ENCODE data around the gene IER2. TPM values are rescaled to one million over a fixed set of nuclear protein-coding genes. Genes with fewer than 3 reads are reported as not detected.

The IER2 gene
- total and polyA plus RNA-seq, 12 donors = 7.4 to 121 (median 61.8) TPM

GRCh38 chr19:13103581-13104359, 46.4 kb upstream of the IER2 start:
- TF ChIP-seq CTCF (IDR thresholded peaks at IDR 0.05) (no peak), POLR2A (IDR thresholded peaks at IDR 0.05) (no peak)
- intact Hi-C loops (cut with DNase I) = no loop called here
- Histone ChIP-seq H3K36me3 (replicated peaks in 1 of 2) (peaks cover 0 to 7% of the 10 kb centered on the region in 2 donors), H3K27me3 (no peaks in the 10 kb centered on the region), H3K4me3 (no peak overlapping the region), H3K9me3 (replicated peaks in 1 of 3) (no peaks in the 10 kb centered on the region), H3K27ac (peak overlapping the region in 4 of 5 donors; percentile 51 to 93 (median 62)), H3K4me1 (replicated peaks in 1 of 2) (peaks cover 11 to 22% of the 10 kb centered on the region in 2 donors)
- 62 to 83% (median 70%) methylated on average over 8 to 13 of the region's 13 CpGs for WGBS, 4 donors
- no peak for DNase-seq

- Histone ChIP-seq H3K4me3 (peak overlapping the region in 1 of 4 donors; percentile 28), H3K4me1 (replicated peaks in 1 of 2) (peaks cover 8 to 18% of the 10 kb centered on the region in 2 donors), H3K27ac (peak overlapping the region in 3 of 5 donors; percentile 32 to 84 (median 72)), H3K27me3 (no peaks in the 10 kb centered on the region), H3K36me3 (replicated peaks in 1 of 2) (peaks cover 0 to 10% of the 10 kb centered on the region in 2 donors), H3K9me3 (replicated peaks in 1 of 3) (no peaks in the 10 kb centered on the region)
- TF ChIP-seq CTCF (IDR thresholded peaks at IDR 0.05) (peak; percentile 24 to 60 (median 51)), POLR2A (IDR thresholded peaks at IDR 0.05) (no peak)
- WGBS, 4 donors = 33 to 60% (median 35%) methylated on average over 11 to 33 of the region's 33 CpGs
- DNase-seq = peak in 5 of 7 donors; percentile 51 to 80 (median 65)
- intact Hi-C loops (cut with DNase I) = no loop called here
These were observed 45.8 kb upstream of the IER2 start for GRCh38 chr19:13104360-13104847.

GRCh38 chr19:13104848-13105711, 45.1 kb upstream of the IER2 start:
- intact Hi-C loops (cut with DNase I) = no loop called here
- Histone ChIP-seq H3K4me1 (replicated peaks in 1 of 2) (peaks cover 8 to 18% of the 10 kb centered on the region in 2 donors), H3K27ac (peak overlapping the region; percentile 7 to 84 (median 32)), H3K9me3 (replicated peaks in 1 of 3) (no peaks in the 10 kb centered on the region), H3K36me3 (replicated peaks in 1 of 2) (peaks cover 0 to 17% of the 10 kb centered on the region in 2 donors), H3K4me3 (peak overlapping the region in 1 of 4 donors; percentile 28), H3K27me3 (no peaks in the 10 kb centered on the region)
- WGBS, 4 donors = 52 to 83% (median 64%) methylated on average over 14 to 29 of the region's 29 CpGs
- TF ChIP-seq POLR2A (IDR thresholded peaks at IDR 0.05) (no peak), CTCF (IDR thresholded peaks at IDR 0.05) (no peak)
- DNase-seq = peak in 2 of 7 donors; percentile 24 to 27

All from adrenal gland (tissue), 12 donors.